Right lobe of liver (tissue), 6 donors: ENCODE results near the gene IP6K3. TPM values are rescaled to one million over a fixed set of nuclear protein-coding genes. Genes with fewer than 3 reads are reported as not detected.

Experiments used
- ATAC-seq, 4 donors: fragments of 200-7000 bp; cut with Tn5 transposase; one replicate each; pipeline ENCODE4 v1.9.1; 2020; ENCODE audit warnings: mild to moderate bottlenecking in 4 of 4, moderate library complexity in 4 of 4
- DNase-seq, 3 donors: peaks; one replicate each; pipeline ENCODE4 v3.0.0-alpha.2; 2020
- H3K27ac ChIP-seq, 3 donors: fragments of 200-600 bp; one replicate each; pipeline ENCODE4 v1.8.0; 2022
- H3K27me3 ChIP-seq, 2 donors: fragments of 200-600 bp; one replicate each; pipeline ENCODE4 v1.8.0; 2022
- H3K36me3 ChIP-seq, 4 donors: fragments of 200-600 bp; sonication (generic) in 1 of 4; one replicate each; pipeline versions ENCODE4 v1.5.1 to v1.8.0; 2017 to 2022; ENCODE audit warnings: control low read depth in 1 of 4
- H3K4me1 ChIP-seq, 4 donors: fragments of 200-600 bp; sonication (generic) in 1 of 4; one replicate each; pipeline versions ENCODE4 v1.5.1 to v1.8.0; 2017 to 2022; ENCODE audit warnings: control low read depth in 1 of 4
- H3K4me3 ChIP-seq, 3 donors: fragments of 200-600 bp; one replicate each; pipeline ENCODE4 v1.8.0; 2022
- H3K9me3 ChIP-seq, 4 donors: fragments of 200-600 bp; sonication (generic) in 1 of 4; one replicate each; pipeline versions ENCODE4 v1.5.1 to v1.8.0; 2017 to 2022; ENCODE audit warnings: control low read depth in 1 of 4
- CTCF ChIP-seq, 4 donors: fragments of 200-600 bp in 3 of 4; fragments of 450-650 bp in 1 of 4; IDR thresholded peaks; one replicate each; pipeline versions ENCODE4 v1.5.1 to v1.8.0; 2016 to 2022; ENCODE audit warnings: antibody characterized with exemption in 4 of 4, mild to moderate bottlenecking in 2 of 4
- POLR2A ChIP-seq: fragments of 450-650 bp; IDR thresholded peaks from one replicate; pipeline ENCODE4 v1.6.1; 2017; ENCODE audit warnings: antibody characterized with exemption, mild to moderate bottlenecking
- WGBS: methylation state at CpG from one replicate; pipeline ENCODE4 v1.1.6; 2018; ENCODE audit warnings: low coverage, low lambda C conversion rate; ENCODE audit not compliant: insufficient coverage; ENCODE audit errors: missing lambda C conversion rate; 5-methylcytosine and 5-hydroxymethylcytosine counted together
- intact Hi-C, 2 donors: fragments of 100-400 bp; cut with DNase I; formaldehyde crosslinking; loops; one replicate each; pipeline versions ENCODE4 v1.11.2 to v1.14.1; 2022
- total RNA-seq, 6 experiments: library from RNA; depleted of rRNA in 2 of 6; stranded (reverse); fragments of >200 nt in 2 of 6; fragmentation: NEBNext Ultra II Directional in 3 of 6; extraction: Animal tissue kit (Norgen Biotek cat#: 25700) in 3 of 6; gene quantifications; one replicate each; pipeline versions ENCODE4 v1.1.0 to v1.2.4, GENCODE V29; 2016 to 2023
- donor health status: DM: no; HTN: yes; CAD: no.
- donor health status: DM: no; HTN: no; CAD: no.
- donor health status: DM: no; HTN: no; CAD: no.
- donor health status: DM: no; HTN: yes; CAD: no.
- donor health status: DM: no; HTN: yes; CAD: no.

The IP6K3 gene
- total RNA-seq, 6 experiments from 2014 or later: 4.8 to 28.0 (median 9.7) TPM

DNA sequence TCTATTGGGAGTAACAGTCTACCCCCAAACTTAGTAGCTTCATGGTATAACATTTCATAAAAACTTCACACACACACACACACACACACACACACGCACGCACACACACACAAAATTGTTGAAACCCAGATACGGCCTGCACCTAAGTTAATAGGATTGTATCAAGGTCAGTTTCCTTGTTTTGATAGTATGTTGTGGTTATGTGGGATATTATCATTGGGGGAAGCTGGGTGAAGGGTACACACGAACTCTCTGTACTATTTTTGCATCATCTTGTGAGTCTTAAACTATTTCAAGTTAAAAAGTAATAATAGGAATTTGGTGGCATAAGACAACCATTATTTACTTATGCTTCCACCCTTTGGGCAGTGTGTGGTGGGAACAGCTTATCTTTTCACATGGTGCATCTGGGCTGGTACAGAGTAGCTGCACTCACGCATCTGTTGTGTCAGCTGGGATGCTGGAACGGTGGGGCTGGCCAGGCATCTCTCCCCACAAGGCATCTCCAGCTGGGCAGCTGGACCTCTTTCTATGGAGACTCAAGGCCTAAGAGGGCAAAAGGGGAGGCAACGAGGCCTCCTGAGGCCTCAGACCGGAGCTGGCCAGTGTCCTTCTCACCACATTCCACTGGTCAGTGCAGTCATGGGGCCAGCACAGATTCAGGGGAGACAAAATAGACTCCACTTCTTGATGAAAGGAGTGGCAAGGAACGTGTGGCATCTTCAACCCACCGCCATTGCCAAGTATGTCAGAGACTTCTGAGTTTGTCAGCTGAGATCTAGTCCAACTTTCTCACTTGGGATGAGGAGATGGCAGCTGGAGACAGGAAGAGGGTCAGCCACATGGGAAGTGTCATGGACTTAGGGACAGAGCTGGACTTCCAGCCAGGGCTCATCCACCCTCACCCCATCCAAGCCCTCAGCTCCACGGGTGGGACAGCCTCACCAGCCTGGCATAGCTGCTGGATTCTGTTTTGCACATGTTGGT lies 20.5 kb upstream of the IP6K3 start:
- intact Hi-C loops: loop anchor here (10.0 kb wide), 3 partner anchors 52 to 388 kb away; partner anchors contain the start of genes BAK1 (in 1 of the 2) and UQCC2 (in 1 of the 2)
- no peak for TF ChIP-seq CTCF (IDR thresholded peaks at IDR 0.05)
- no peak for TF ChIP-seq POLR2A
- Histone ChIP-seq H3K4me1 (peaks cover 0 to 4% (median 2%) of the 10 kb centered on the region in 4 donors), H3K36me3 (peaks cover 0 to 3% (median 0%) of the 10 kb centered on the region in 4 donors), H3K27me3 (no peaks in the 10 kb centered on the region), H3K9me3 (no peaks in the 10 kb centered on the region), H3K4me3 (no peak overlapping the region), H3K27ac (no peak overlapping the region)
- ATAC-seq: no peak
- 66% methylated on average over 9 of the region's 11 CpGs for WGBS
- no peak for DNase-seq

DNA sequence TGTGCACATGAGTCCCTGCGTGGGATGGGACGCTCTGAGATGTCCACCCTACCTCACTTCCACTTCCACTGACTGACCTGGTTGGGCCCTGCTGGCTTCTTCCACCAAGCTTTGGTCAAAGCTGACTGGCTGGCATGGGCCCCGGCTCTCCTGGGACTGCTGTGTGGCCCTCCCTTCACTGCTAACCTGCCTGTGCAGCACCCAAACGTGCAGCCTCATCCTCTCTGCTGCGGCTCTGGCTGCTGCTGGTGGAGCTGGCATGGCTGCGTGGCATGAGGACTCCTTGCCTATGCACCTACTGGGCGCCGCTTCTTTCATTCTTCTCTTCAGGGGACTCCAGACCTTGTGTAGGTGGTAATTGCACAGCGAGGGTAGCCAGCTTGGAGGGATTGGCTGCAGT lies 18.7 kb upstream of the IP6K3 start:
- Histone ChIP-seq H3K27ac (no peak overlapping the region), H3K9me3 (no peaks in the 10 kb centered on the region), H3K4me1 (peaks cover 0 to 20% (median 8%) of the 10 kb centered on the region in 4 donors), H3K27me3 (no peaks in the 10 kb centered on the region), H3K4me3 (no peak overlapping the region), H3K36me3 (no peaks in the 10 kb centered on the region)
- DNase-seq (no peak), ATAC-seq (no peak)
- TF ChIP-seq POLR2A (no peak), CTCF (IDR thresholded peaks at IDR 0.05) (no peak)
- WGBS: 76% methylated on average over 4 of the region's 9 CpGs
- intact Hi-C loops: loop anchor here (10.0 kb wide), 3 partner anchors 51 to 389 kb away; partner anchors contain the start of genes BAK1 (in 1 of the 2) and UQCC2 (in 1 of the 2)

- DNase-seq: no peak
- no peaks in the 10 kb centered on the region for H3K36me3 ChIP-seq
- TF ChIP-seq POLR2A (no peak), CTCF (IDR thresholded peaks at IDR 0.05) (no peak)
- H3K4me1 ChIP-seq: peaks cover 0 to 25% (median 10%) of the 10 kb centered on the region in 4 donors
- intact Hi-C loops: loop anchor here (5.0 to 10.0 kb wide), 4 partner anchors 49 to 391 kb away; partner anchors contain the start of genes UQCC2 (in 2 of the 2) and BAK1 (in 1 of the 2)
- H3K27me3 ChIP-seq: no peaks in the 10 kb centered on the region
- ATAC-seq: no peak
- no peak overlapping the region for H3K4me3 ChIP-seq
- 81% methylated on average over 2 of the region's 2 CpGs for WGBS
- no peak overlapping the region for H3K27ac ChIP-seq
- H3K9me3 ChIP-seq: no peaks in the 10 kb centered on the region
Observed at GRCh38 chr6:33764036-33764435, 17.3 kb upstream of the IP6K3 start.

GRCh38 chr6:33763483-33763882 lies 16.8 kb upstream of the IP6K3 start:
- ATAC-seq: no peak
- intact Hi-C loops: loop anchor here (5.0 to 10.0 kb wide), 4 partner anchors 49 to 391 kb away; partner anchors contain the start of genes UQCC2 (in 2 of the 2) and BAK1 (in 1 of the 2)

More at GRCh38 chr6:33763483-33763882, 16.8 kb upstream of the IP6K3 start:
- TF ChIP-seq CTCF (IDR thresholded peaks at IDR 0.05): no peak
- no peak for TF ChIP-seq POLR2A
- no peaks in the 10 kb centered on the region for H3K36me3 ChIP-seq
- H3K27me3 ChIP-seq: no peaks in the 10 kb centered on the region
- WGBS: 61% methylated on average over 4 of the region's 6 CpGs
- H3K27ac ChIP-seq: no peak overlapping the region
- no peak overlapping the region for H3K4me3 ChIP-seq
- H3K9me3 ChIP-seq: no peaks in the 10 kb centered on the region
- no peak for DNase-seq
- peaks cover 0 to 31% (median 10%) of the 10 kb centered on the region in 4 donors for H3K4me1 ChIP-seq
